HEK293 (cell line): ENCODE measurements around the gene CCDC9B.

Source experiments
- KLF9 ChIP-seq: fragments of 450-650 bp; formaldehyde crosslinking; IDR thresholded peaks from 2 replicates; pipeline ENCODE4 v1.5.1; 2016; ENCODE audit warnings: missing biosample characterization, missing genetic modification characterization, low read depth
- ZSCAN30 ChIP-seq: fragments of 450-650 bp; IDR thresholded peaks from 2 replicates; pipeline ENCODE4 v1.5.1; 2018; ENCODE audit warnings: missing biosample characterization, mild to moderate bottlenecking, missing genetic modification characterization, moderate library complexity
- TF ChIP-seq, protein P1 (sequence below): fragments of 450-650 bp; formaldehyde crosslinking; IDR thresholded peaks from 2 replicates; pipeline ENCODE4 v1.5.1; 2016; ENCODE audit warnings: missing biosample characterization, missing genetic modification characterization

DNA sequence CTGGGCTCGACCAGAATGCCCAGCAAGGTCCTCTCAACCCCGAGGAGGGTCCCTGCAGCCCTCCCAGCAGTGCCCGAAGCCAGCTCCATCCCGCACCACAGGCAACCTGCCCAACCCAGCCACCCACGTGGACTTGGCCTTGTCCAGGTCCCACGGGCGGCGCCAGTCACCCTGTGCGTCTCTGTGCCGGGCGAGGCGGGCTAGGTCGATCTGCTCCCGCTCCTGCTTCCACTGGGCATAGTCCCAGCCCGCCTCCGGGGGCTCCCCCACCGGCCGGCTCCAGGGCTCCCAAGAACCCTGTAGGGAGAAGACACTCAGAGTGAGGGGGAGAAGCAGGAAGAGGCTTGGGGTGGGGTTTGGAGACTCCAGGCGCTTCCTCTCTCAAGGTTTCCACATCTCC is 3.1 kb downstream of the CCDC9B start:
- TF ChIP-seq, protein P1, sequence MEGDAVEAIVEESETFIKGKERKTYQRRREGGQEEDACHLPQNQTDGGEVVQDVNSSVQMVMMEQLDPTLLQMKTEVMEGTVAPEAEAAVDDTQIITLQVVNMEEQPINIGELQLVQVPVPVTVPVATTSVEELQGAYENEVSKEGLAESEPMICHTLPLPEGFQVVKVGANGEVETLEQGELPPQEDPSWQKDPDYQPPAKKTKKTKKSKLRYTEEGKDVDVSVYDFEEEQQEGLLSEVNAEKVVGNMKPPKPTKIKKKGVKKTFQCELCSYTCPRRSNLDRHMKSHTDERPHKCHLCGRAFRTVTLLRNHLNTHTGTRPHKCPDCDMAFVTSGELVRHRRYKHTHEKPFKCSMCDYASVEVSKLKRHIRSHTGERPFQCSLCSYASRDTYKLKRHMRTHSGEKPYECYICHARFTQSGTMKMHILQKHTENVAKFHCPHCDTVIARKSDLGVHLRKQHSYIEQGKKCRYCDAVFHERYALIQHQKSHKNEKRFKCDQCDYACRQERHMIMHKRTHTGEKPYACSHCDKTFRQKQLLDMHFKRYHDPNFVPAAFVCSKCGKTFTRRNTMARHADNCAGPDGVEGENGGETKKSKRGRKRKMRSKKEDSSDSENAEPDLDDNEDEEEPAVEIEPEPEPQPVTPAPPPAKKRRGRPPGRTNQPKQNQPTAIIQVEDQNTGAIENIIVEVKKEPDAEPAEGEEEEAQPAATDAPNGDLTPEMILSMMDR, result no peak
- TF ChIP-seq KLF9 (tag by site-specific recombination) (no peak), ZSCAN30 (tag by site-specific recombination) (no peak)
